Kidney epithelial cell (primary cell): ENCODE measurements around the gene ACAP3. TPM values are rescaled to one million over a fixed set of nuclear protein-coding genes. Genes with fewer than 3 reads are reported as not detected.
A peak's percentile ranks its signal among the peaks of the same experiment; 100 is the strongest.

Experiments used
- DNase-seq: peaks from one replicate; pipeline ENCODE4 v3.0.0-alpha.2; 2010; ENCODE audit warnings: low read depth
- H3K27me3 ChIP-seq: 2 replicates; pipeline ENCODE4 v1.6.0; 2011; ENCODE audit warnings: low read length; ENCODE audit not compliant: control insufficient read depth, insufficient read depth
- H3K36me3 ChIP-seq: 2 replicates; pipeline ENCODE4 v1.5.1; 2011; ENCODE audit warnings: low read length; ENCODE audit not compliant: control insufficient read depth, insufficient read depth
- H3K4me3 ChIP-seq: 2 replicates; pipeline ENCODE4 v1.5.1; 2011; ENCODE audit warnings: low read depth, mild to moderate bottlenecking, control low read depth, low read length
- total RNA-seq: library from RNA; depleted of rRNA; stranded (reverse); fragments of >200 nt; gene quantifications from 2 replicates; pipeline ENCODE4 v1.2.3, GENCODE V29; 2015
- TF ChIP-seq, protein P1 (sequence below): IDR thresholded peaks from 2 replicates; pipeline ENCODE4 v1.5.1; 2011; ENCODE audit warnings: mild to moderate bottlenecking, moderate library complexity, low read length, control low read depth, inconsistent platforms; ENCODE audit not compliant: insufficient read depth, poor library complexity, severe bottlenecking

The ACAP3 gene
- total RNA-seq, 1 donor from 2014 or later, result 37.9 TPM

DNA sequence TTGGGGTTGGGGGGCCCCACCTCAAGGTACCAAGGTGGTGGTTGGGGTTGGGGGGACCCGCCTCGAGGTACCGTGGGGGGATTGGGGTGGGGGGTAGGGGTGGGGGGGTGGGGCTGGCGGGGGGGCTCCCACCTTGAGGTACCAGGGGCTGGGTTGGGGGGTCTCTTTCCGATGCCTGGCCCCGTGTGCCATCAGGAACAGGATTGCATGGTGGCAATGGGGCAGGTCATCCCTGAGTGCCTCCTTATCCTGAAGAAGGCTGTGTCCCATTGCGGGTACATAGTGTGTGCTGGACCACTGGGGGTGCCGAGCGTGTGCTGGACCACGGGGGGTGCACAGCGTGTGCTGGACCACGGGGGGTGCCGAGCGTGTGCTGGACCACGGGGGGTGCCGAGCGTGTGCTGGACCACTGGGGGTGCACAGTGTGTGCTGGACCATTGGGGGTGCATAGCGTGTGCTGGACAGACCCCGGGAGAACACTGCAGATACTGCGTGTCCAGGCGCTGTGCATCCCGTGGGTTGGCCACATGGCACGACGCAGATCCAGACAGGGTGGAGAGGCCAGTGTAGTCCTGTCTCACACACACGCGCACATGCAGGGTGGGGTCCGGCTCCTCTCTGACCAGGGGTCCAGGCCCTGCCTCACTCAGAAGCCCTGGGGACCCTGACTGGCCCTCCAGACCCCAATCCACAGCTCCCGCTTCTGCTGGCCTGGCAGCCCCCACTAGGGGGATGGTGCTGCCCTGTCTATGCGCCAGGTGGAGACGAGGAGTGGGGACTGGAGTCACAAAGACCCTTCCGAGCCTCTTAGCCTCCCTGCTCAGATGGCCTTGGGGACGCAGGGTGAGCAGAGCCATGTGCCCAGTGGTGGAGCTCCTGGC lies 23.3 kb downstream of the ACAP3 start:
- Histone ChIP-seq H3K36me3 (no peaks in the 10 kb centered on the region), H3K4me3 (no peak overlapping the region), H3K27me3 (peaks cover 25% of the 10 kb centered on the region)
- TF ChIP-seq, protein P1, sequence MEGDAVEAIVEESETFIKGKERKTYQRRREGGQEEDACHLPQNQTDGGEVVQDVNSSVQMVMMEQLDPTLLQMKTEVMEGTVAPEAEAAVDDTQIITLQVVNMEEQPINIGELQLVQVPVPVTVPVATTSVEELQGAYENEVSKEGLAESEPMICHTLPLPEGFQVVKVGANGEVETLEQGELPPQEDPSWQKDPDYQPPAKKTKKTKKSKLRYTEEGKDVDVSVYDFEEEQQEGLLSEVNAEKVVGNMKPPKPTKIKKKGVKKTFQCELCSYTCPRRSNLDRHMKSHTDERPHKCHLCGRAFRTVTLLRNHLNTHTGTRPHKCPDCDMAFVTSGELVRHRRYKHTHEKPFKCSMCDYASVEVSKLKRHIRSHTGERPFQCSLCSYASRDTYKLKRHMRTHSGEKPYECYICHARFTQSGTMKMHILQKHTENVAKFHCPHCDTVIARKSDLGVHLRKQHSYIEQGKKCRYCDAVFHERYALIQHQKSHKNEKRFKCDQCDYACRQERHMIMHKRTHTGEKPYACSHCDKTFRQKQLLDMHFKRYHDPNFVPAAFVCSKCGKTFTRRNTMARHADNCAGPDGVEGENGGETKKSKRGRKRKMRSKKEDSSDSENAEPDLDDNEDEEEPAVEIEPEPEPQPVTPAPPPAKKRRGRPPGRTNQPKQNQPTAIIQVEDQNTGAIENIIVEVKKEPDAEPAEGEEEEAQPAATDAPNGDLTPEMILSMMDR, result no peak
- no peak for DNase-seq

DNA sequence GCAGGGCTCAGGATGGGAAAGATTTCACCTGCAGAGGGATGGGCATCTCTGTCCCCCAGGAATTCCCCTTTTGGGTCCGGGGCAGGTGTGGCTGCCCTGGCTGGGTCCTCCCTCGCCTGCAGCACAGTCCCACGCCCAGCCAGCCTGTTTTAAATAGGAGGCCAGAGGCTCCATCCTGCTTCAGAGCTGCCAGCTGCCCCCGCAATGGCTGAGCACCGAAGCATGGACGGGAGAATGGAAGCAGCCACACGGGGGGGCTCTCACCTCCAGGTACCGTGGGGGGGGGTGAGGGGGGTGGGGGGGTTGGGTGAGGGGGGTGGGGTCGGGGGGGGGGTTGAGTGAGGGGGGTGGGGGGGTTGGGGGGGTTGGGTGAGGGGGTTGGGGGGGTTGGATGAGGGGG lies 23.9 kb downstream of the ACAP3 start:
- Histone ChIP-seq H3K4me3 (no peak overlapping the region), H3K27me3 (peaks cover 25% of the 10 kb centered on the region), H3K36me3 (no peaks in the 10 kb centered on the region)
- no peak for DNase-seq
- TF ChIP-seq, protein P1, result peak; percentile 19

DNA sequence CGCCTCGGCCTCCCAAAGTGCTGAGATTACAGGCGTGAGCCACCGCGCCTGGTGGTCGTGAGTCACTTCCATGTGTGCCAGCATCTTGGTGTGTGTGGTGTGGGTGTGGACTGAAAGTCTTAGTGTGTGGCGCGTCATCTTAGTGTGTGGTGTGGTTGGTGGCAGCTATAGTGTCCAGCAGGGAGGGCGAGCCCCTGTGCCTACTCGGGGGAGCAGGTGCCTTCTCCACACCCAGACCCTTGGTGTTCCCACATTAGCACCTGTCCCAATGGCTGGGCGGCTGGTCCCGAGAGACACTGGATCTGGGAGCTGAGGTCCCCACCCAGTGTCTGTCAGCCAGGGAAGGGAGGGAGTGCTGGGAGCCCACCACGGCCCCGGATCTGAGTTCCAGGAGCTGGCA lies 24.7 kb downstream of the ACAP3 start:
- Histone ChIP-seq H3K4me3 (no peak overlapping the region), H3K36me3 (no peaks in the 10 kb centered on the region), H3K27me3 (peaks cover 25% of the 10 kb centered on the region)
- TF ChIP-seq, protein P1, result no peak
- no peak for DNase-seq

DNA sequence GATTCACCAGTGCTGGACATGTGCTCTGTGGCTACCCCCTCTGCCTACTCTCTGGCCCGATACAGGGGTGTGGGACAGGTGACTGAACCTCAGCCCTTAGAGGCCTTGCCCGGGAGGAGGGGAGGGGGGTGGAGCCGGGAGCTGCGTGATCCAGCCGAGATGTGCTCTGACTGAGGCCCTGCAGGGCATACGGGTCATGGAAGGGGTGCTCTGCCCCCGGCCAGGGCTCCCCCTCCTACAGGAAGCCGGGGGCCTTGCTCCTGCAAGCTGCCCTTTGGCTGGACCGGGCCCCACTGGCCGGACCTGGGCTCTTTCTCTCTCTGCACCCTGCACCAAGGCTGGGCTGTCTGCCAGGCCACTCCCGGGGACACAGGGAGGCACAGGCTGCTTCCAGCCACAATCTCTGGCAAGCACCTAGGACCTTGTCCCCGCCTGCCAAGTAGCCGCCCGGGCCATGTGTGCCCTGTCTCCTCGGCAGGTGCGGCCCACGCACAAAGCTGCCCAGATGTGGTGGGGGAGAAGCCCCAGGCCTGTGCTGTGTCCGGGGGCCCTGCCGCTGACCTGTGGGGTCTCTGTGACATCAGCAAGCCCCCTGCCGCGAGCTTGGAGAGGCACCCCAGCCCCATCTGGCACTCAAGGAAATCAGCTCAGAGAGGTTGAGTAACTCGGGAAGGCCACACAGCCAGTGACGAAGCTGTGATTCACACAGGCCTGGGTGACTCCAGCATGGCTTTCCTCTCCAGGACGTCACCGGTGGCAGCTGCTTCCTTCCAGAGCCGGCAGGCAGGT lies 26.0 kb downstream of the ACAP3 start:
- Histone ChIP-seq H3K36me3 (no peaks in the 10 kb centered on the region), H3K27me3 (peaks cover 16% of the 10 kb centered on the region), H3K4me3 (no peak overlapping the region)
- no peak for DNase-seq
- TF ChIP-seq, protein P1, result no peak

DNA sequence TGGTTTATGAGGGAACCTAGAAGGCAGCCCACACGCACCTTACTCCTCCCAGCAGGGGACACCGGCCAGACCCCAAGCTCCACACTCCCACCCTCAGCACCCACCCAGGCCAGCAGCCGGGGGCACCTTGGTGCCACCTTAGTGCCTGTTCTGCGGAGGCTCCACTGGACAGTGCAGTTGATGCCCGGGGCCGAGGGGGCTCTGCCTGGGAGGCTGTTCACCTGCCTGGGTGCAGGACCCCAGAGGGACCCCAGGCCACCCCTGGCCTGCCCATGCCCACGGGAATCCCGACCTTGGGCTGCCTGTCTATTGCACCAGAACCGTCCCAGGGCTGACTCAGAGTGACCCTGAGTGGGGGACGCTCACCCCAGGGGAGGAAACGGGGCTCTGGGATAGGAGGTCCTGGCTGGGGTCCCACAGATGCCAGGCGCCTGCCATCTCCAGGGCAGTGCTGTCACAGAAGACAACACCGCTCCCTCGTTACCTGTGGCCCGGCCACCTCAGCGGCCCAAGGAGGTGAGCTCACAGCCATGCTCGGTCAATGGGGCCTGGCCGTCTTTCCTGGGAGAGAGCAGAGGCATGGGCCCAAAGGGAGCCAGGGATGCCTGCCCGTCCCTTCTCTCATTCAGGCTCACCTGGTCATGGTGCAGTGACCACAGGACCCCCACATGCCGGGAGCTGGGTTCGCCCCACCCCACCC lies 26.8 kb downstream of the ACAP3 start:
- DNase-seq, result no peak
- H3K4me3 ChIP-seq, result no peak overlapping the region
- TF ChIP-seq, protein P1, result no peak

More for the DNA sequence above, 26.8 kb downstream of the ACAP3 start:
- Histone ChIP-seq H3K27me3 (peaks cover 8% of the 10 kb centered on the region), H3K36me3 (no peaks in the 10 kb centered on the region)
